Stimulated activated naive CD4-positive, alpha-beta T cell (primary cell): ENCODE results near the gene PFKFB3.
"Not testable (repeated sequence)": the region's sequence is repeated elsewhere in the genome, so short reads cannot be mapped to it uniquely, and the experiment has no call there.

Experiments
- DNase-seq, 6 experiments: peaks; one replicate each; lab custom pipeline; 2025; lab: John Stamatoyannopoulos, UW

PFKFB3 gene

GRCh38 chr10:6202098-6202683, 541 bp upstream of the PFKFB3 start:
- DNase-seq: peak in 2 of 6 experiments; percentile 23 to 49

GRCh38 chr10:6203331-6204062, 765 bp downstream of the PFKFB3 start:
- DNase-seq: peak in 5 of 6 experiments; percentile 6 to 55 (median 31)

GRCh38 chr10:6204063-6204340, 1.3 kb downstream of the PFKFB3 start:
- DNase-seq: peak in 3 of 6 experiments; percentile 27 to 38 (median 27)

GRCh38 chr10:6204341-6205191, 1.8 kb downstream of the PFKFB3 start:
- DNase-seq: no peak

- DNase-seq: not testable (repeated sequence)
Measured at GRCh38 chr10:6206486-6206885, 3.8 kb downstream of the PFKFB3 start.

- DNase-seq: no peak
Measured at GRCh38 chr10:6207658-6208057, 4.9 kb downstream of the PFKFB3 start.

- DNase-seq: no peak
Measured at GRCh38 chr10:6208799-6209235, 6.1 kb downstream of the PFKFB3 start.

- DNase-seq: no peak
Measured at GRCh38 chr10:6211341-6211670, 8.6 kb downstream of the PFKFB3 start.

- no peak for DNase-seq
Measured at GRCh38 chr10:6211671-6212635, 9.2 kb downstream of the PFKFB3 start.

- no peak for DNase-seq
Measured at GRCh38 chr10:6212806-6213205, 10.1 kb downstream of the PFKFB3 start.

GRCh38 chr10:6213257-6213905, 10.6 kb downstream of the PFKFB3 start:
- DNase-seq: no peak

- no peak for DNase-seq
Measured at GRCh38 chr10:6213908-6214307, 11.2 kb downstream of the PFKFB3 start.

- no peak for DNase-seq
Measured at GRCh38 chr10:6214612-6215011, 11.9 kb downstream of the PFKFB3 start.

- no peak for DNase-seq
Measured at GRCh38 chr10:6215241-6215640, 12.5 kb downstream of the PFKFB3 start.

GRCh38 chr10:6215683-6216484, 13.2 kb downstream of the PFKFB3 start:
- DNase-seq: no peak

- DNase-seq: no peak
Measured at GRCh38 chr10:6216916-6217315, 14.2 kb downstream of the PFKFB3 start.

- no peak for DNase-seq
Measured at GRCh38 chr10:6217611-6218010, 14.9 kb downstream of the PFKFB3 start.

- no peak for DNase-seq
Measured at GRCh38 chr10:6218692-6219493, 16.2 kb downstream of the PFKFB3 start.

GRCh38 chr10:6219494-6219836, 16.7 kb downstream of the PFKFB3 start:
- DNase-seq: no peak
